Skin of body (tissue), 3 donors: ENCODE measurements around the gene LILRA5. TPM values are rescaled to one million over a fixed set of nuclear protein-coding genes. Genes with fewer than 3 reads are reported as not detected.
"Not testable (repeated sequence)": the region's sequence is repeated elsewhere in the genome, so short reads cannot be mapped to it uniquely, and the experiment has no call there.

ENCODE experiments used
- DNase-seq: peaks from one replicate; lab custom pipeline; 2025; lab: John Stamatoyannopoulos, UW
- small RNA-seq: library from RNA; depleted of rRNA; stranded (forward); fragments of <200 nt; gene quantifications from one replicate; pipeline ENCODE3, GENCODE V24; 2014; ENCODE audit warnings: low replicate concordance
- total RNA-seq: library from RNA; depleted of rRNA; stranded (reverse); fragments of >200 nt; gene quantifications from one replicate; pipeline ENCODE4 v1.2.3, GENCODE V29; 2014

LILRA5 gene
- total RNA-seq, 1 donor from 2014 or later: 3.9 TPM

DNA sequence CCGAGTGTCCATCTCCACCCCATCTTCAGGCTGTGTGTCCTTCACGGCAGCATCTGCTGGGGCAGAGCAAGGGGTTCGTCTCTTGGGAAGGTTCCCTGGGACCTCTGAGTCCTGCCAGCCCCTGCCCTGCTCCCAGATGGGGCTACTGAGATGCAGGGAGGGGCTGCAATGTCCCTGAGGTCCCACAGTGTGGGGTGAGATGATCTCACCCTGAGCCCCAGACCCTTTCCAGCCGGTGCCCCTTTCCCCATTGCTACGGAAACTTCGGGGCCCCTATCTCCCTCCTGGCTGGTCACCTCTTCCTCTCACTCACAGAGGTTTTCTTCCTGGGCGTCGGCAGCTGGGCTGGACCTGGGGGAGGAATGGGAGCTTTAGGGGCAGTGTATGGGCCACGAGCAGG is 37.0 kb downstream of the LILRA5 start:
- no peak for DNase-seq

DNA sequence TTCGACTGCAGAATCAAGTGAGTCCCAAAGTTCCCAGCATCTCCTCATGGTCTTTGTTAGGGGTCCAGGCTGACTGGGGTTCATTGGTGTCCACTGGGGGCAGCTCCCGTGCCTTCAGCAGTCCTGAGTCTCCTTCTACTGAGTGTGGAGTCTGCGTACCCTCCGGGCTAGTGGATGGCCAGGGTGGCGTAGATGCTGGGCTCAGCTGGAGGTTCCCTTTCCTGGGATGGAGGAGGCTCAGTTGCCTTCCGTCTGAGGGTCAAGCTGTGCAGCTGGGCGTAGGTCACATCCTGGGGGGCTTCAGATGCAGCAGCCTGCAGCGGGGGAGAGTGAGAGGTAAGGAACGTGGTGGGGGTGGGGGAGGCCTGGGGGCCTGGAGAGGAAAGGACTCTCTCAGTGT is 38.5 kb downstream of the LILRA5 start:
- not testable (repeated sequence) for DNase-seq

DNA sequence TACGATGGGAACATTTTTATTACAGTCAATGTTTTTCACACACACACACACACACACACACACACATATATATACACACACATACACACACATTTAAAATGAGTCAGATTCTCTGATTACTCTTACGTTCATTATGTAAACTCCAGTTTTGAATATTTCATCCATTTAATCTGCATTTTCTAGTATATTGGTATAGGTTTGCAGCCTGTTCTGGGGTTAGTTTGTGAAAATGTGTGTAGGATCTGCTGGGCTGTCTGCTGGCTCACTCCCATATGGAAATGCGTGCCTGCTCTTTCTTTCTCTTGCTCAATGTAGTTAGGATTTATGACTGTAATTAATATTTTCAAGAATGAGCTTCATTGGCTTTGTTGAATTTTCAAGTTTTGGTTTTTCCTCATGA is 39.1 kb downstream of the LILRA5 start:
- DNase-seq: no peak

DNA sequence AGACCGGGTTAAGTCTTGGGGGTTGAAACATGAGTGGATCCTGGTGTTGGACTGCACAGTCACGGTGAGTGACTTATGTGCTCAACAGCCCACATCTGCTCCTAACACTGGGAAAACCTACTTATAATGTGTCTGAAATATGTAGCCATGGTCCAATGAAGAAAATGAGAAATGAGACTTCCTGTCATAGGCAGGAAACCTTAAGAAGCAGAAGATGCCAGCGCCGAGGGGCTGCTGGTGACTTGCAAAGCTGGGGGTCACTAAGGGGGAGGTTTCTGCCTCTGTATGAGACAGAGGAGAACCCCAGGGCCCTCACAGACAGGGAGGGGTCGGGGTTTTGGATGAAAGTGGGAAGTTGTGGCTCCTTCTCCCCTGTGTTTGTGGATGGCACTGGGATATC is 40.8 kb downstream of the LILRA5 start:
- not testable (repeated sequence) for DNase-seq

DNA sequence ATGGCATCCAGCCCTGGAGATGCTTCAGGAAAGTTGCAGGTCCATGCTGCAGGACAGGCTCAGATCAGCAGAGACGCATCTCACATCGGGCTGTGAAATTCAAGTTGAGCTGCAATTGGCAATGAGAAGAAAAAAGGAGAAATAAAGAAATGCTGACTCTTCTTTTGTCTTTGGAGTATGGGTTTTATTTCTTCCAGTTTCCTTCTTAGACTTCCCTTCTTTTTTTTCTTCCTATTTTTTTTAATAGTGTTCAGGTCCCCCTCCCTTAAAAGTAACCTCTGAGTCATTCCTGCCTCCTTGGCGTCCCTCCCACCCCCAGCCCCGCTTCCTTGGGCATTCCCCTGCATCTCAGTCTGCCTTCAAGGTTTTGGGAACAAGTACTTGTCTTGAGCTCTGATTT is 41.4 kb downstream of the LILRA5 start:
- DNase-seq: not testable (repeated sequence)

DNA sequence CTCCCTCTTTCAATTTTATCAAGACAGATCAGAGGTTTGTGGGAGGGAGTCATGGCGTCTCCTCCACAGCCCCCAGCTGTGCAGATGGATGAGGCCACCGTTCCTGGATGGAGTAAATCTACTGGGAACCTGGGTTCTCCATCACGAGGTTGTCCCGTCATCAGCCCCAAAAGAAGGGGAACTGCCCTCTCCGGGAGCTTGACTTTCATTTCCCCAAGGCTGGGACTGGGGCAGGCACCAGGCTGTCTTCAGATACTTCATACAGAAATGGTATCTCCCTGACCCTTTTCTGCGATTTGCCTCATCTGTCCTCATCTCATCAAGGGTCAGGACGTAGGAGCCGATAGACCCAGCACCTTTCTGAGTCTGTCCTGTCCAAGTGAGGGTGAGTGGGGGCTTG is 41.9 kb downstream of the LILRA5 start:
- DNase-seq: no peak

DNA sequence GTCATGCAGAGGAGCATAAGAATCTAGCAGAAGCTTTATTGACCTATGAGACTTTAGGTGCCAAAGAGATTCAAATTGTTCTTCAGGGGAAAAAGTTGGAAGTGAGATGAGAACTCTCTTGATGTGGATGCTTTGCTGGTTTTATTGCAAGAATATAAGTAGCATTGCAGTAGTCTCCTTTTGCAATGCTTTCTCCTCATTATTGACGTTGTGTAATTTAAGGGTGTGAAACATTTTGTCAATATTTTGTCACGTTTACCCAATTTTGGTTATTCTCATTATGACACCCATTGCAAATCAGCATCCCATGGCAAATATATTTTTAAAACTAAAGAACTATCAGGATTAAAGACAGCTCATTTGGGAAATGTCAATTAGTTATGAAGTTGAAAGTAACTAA is 44.0 kb downstream of the LILRA5 start:
- no peak for DNase-seq

DNA sequence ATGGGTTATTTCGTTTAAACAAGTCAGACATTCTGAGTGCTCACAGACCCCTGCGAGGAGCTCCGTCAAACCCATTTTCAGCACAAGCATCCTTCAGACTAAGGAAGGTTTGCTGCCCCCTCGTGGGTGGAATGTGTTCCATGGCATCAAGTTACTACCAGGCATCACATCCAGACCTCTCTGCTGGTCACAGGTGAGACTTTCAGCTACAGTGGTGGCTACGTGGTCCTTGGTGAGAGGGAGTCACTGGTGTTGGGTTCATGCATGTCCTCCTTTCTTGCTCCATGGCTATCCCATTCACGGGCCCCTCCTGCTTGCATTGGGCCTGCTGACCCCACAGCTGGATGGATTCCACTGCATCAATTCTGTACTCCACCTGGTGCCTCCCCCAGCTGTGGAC is 46.8 kb downstream of the LILRA5 start:
- DNase-seq: peak; percentile 5

DNA sequence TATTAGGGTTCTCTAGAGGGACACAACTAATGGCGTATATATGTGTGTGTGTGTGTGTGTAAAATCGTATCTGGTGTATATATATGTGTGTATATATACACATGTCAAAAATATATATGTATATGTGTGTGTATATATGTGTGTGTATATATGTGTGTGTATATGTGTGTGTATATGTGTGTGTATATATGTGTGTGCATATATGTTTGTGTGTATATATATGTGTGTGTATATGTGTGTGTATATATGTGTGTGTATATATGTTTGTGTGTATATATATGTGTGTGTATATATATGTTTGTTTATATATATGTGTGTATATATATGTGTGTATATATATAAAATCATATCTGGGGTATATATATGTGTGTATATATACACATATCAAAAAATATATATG is 50.5 kb downstream of the LILRA5 start:
- DNase-seq: no peak

DNA sequence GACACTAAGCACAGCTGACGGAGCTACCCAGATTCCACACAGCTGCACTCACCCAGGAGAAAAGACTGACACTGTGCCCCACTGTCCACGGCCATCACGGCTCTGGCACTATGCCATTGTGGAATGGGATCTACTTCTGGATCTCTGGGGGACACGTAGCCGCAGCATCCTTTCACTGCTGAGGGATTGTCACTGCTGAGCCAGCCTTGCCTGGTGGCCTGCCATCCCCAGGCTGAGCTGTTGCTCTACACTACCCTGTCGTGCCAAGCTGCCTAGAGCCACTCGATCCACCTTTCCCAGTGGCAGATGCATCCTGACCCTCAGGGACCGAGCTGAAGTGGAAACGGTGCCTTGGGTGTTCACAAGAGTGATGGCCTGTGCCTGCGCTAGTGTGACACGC is 50.9 kb downstream of the LILRA5 start:
- DNase-seq: no peak

DNA sequence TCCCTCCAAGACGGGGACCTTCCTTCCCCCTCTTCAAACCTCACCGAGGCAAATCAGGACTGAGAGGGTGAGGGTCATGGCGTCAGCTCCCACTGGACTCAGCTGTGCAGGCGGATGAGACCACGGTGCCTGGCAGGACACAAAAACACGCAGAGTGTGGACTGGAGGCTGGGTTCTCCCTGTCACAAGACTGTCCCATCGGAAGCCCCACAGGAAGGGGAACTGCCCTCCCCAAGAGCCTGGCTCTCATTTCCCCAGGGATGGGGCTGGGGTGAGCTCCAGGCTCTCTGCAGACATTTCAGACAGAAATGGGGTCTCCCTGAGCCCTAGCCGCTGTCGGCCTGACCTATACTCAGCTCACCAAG is 55.9 kb downstream of the LILRA5 start, which contains the start of gene LILRB5:
Gene LILRB5 (minus strand): TSS at position 158 of the 365 bp plus-strand sequence. CDS start 80 bp downstream, at position 78.
- no peak for DNase-seq

Small RNA genes within 50 kb of the gene (small RNA-seq; reads per million reads assigned to genes)
- not detected for gene AC245884.12
- gene MIR4752: not detected
- not detected for gene RNU6-1307P

Other genes with a start within 250 kb of the LILRA5 start
- gene VSTM1, start 249.3 kb downstream of the LILRA5 start, total RNA-seq: 1.7 TPM
- gene TARM1, start 231.8 kb downstream of the LILRA5 start, total RNA-seq: 0.20 TPM
- gene OSCAR, start 212.4 kb downstream of the LILRA5 start, total RNA-seq: 1.4 TPM
- gene NDUFA3, start 210.3 kb downstream of the LILRA5 start, total RNA-seq: 6.8 TPM
- 5.4 TPM for gene TFPT, start 197.5 kb downstream of the LILRA5 start, total RNA-seq
- 27.2 TPM for gene PRPF31, start 197.4 kb downstream of the LILRA5 start, total RNA-seq
- 11.5 TPM for gene CNOT3, start 175.4 kb downstream of the LILRA5 start, total RNA-seq
- 3.6 TPM for gene LENG1, start 153.4 kb downstream of the LILRA5 start, total RNA-seq
- 1.8 TPM for gene TMC4, start 140.0 kb downstream of the LILRA5 start, total RNA-seq
- gene MBOAT7, start 123.6 kb downstream of the LILRA5 start, total RNA-seq: 18.8 TPM
- 24.4 TPM for gene TSEN34, start 121.9 kb downstream of the LILRA5 start, total RNA-seq
- 3,109 TPM for gene RPS9, start 112.3 kb downstream of the LILRA5 start, total RNA-seq
- 4.2 TPM for gene LILRB3, start 90.2 kb downstream of the LILRA5 start, total RNA-seq
- gene LILRA6, start 70.4 kb downstream of the LILRA5 start, total RNA-seq: 1.4 TPM
- 4.1 TPM for gene LILRB5, start 55.9 kb downstream of the LILRA5 start, total RNA-seq
- gene LILRB2, start 32.1 kb downstream of the LILRA5 start, total RNA-seq: 1.5 TPM
- not detected for gene LILRA4, start 26.0 kb upstream of the LILRA5 start, total RNA-seq
- 11.5 TPM for gene LAIR1, start 51.8 kb upstream of the LILRA5 start, total RNA-seq
- 9.2 TPM for gene TTYH1, start 102.3 kb upstream of the LILRA5 start, total RNA-seq
- gene LENG8, start 136.0 kb upstream of the LILRA5 start, total RNA-seq: 48.5 TPM
- gene LENG9, start 150.6 kb upstream of the LILRA5 start, total RNA-seq: 1.7 TPM
- 19.0 TPM for gene CDC42EP5, start 160.1 kb upstream of the LILRA5 start, total RNA-seq
- gene LAIR2, start 189.7 kb upstream of the LILRA5 start, total RNA-seq: not detected